GM23248 (cell line): ENCODE results near the gene OR10G3.

ENCODE experiments used
- EZH2 ChIP-seq: fragments of 200-600 bp; sonication (generic); IDR thresholded peaks from 2 replicates; pipeline ENCODE4 v1.6.1; 2018; ENCODE audit warnings: antibody characterized with exemption, mild to moderate bottlenecking; ENCODE audit not compliant: insufficient read depth, poor library complexity, severe bottlenecking
- EZH2phosphoT487 ChIP-seq: fragments of 200-600 bp; sonication (generic); IDR thresholded peaks from 2 replicates; pipeline ENCODE4 v1.6.1; 2018; ENCODE audit warnings: antibody characterized with exemption, moderate library complexity, mild to moderate bottlenecking, low read depth; ENCODE audit not compliant: insufficient read depth

GRCh38 chr14:21527318-21527679, 52.6 kb downstream of the OR10G3 start:
- TF ChIP-seq EZH2 (no peak), EZH2phosphoT487 (no peak)
